Heart right ventricle (tissue), 16 donors: ENCODE data around the gene FHIT. TPM values are rescaled to one million over a fixed set of nuclear protein-coding genes. Genes with fewer than 3 reads are reported as not detected.
A peak's percentile ranks its signal among the peaks of the same experiment; 100 is the strongest.

Source experiments
- ATAC-seq, 8 donors: fragments of 200-7000 bp; cut with Tn5 transposase; one replicate each; pipeline ENCODE4 v1.9.1; 2020; ENCODE audit warnings: mild to moderate bottlenecking in 8 of 8, moderate library complexity in 8 of 8, moderate number of reproducible peaks in 1 of 8
- DNase-seq, 2 donors: peaks; one replicate each; pipeline ENCODE4 v3.0.0-alpha.2; 2020
- H3K27ac ChIP-seq, 10 donors: fragments of 200-600 bp; sonication (generic) in 2 of 10; one replicate each; pipeline versions ENCODE4 v1.5.0 to v1.8.0; 2020 to 2022; ENCODE audit warnings: mild to moderate bottlenecking in 3 of 10
- H3K27me3 ChIP-seq, 7 donors: fragments of 200-600 bp; one replicate each; pipeline ENCODE4 v1.8.0; 2021 to 2022; ENCODE audit warnings: mild to moderate bottlenecking in 2 of 7
- H3K36me3 ChIP-seq, 9 donors: fragments of 200-600 bp; sonication (generic) in 1 of 9; one replicate each; pipeline versions ENCODE4 v1.5.0 to v1.8.0; 2020 to 2022; ENCODE audit warnings: mild to moderate bottlenecking in 2 of 9
- H3K4me1 ChIP-seq, 9 donors: fragments of 200-600 bp; sonication (generic) in 1 of 9; one replicate each; pipeline versions ENCODE4 v1.5.0 to v1.8.0; 2020 to 2022; ENCODE audit warnings: mild to moderate bottlenecking in 4 of 9
- H3K4me3 ChIP-seq, 10 donors: fragments of 200-600 bp; sonication (generic) in 2 of 10; one replicate each; pipeline versions ENCODE4 v1.5.0 to v1.8.0; 2020 to 2022; ENCODE audit warnings: mild to moderate bottlenecking in 7 of 10, moderate library complexity in 2 of 10
- H3K9me3 ChIP-seq, 11 donors: fragments of 200-600 bp in 10 of 11; sonication (generic) in 2 of 11; one replicate each; pipeline versions ENCODE4 v1.5.0 to v1.8.0; 2013 to 2022; ENCODE audit warnings: mild to moderate bottlenecking in 2 of 11, control low read depth in 1 of 11, moderate library complexity in 1 of 11
- CTCF ChIP-seq, 9 donors: fragments of 200-600 bp; sonication (generic) in 2 of 9; IDR thresholded peaks; one replicate each; pipeline versions ENCODE4 v1.5.0 to v1.8.0; 2021 to 2022; ENCODE audit warnings: antibody characterized with exemption in 9 of 9, mild to moderate bottlenecking in 5 of 9, moderate library complexity in 1 of 9
- WGBS, 2 donors: extraction: QIAGEN DNeasy Blood & Tissue Kit; methylation state at CpG; one replicate each; pipeline ENCODE4 v1.1.7; 2013; ENCODE audit warnings: inconsistent platforms in 1 of 2; 5-methylcytosine and 5-hydroxymethylcytosine counted together
- intact Hi-C, 10 donors: fragments of 100-400 bp; cut with DNase I; formaldehyde crosslinking; loops; one replicate each; pipeline versions ENCODE4 v1.11.1 to v1.14.2; 2022
- polyA plus RNA-seq, 2 donors: library from polyadenylated mRNA; stranded (reverse); fragments of 200-250 nt; gene quantifications; one replicate each; pipeline ENCODE4 v1.2.3, GENCODE V29; 2013
- total RNA-seq, 10 donors: library from RNA; stranded (reverse); fragmentation: NEBNext Ultra II Directional in 3 of 10; extraction: Animal tissue kit (Norgen Biotek cat#: 25700) in 3 of 10; gene quantifications; one replicate each; pipeline versions ENCODE4 v1.2.1 to v1.2.4, GENCODE V29; 2021 to 2023
- donor health status: Arrhythmogenic right ventricular cardiomyopathy.
- donor health status: ischemic (EF 13 %, LVEDD 7.1; RV severe dilation, severe dysfunction).
- donor health status: healthy with polysubstance abuse.
- donor health status: DM: no; HTN: yes; CAD: no.
- donor health status: DM: no; HTN: no; CAD: no.
- donor health status: ischemic (EF 25% LVEDD 6.9; RV normal size, moderate dysfunction).
- donor health status: ischemic (EF 25% LVEDD 5.7; RV mildly dilated, moderate dysfunction).
- donor health status: healthy.
- donor health status: DM: yes; HTN: yes; CAD: no.
- donor health status: Ischemic cardiomyopathy.
- donor health status: ischemic (EF 35%, LVEDD 5.7; RV mildly dilated, moderate dysfunction).
- donor health status: nonischemic (EF 11% LVEDD 7.7; RV severe dilation, severe dysfunction).
- donor health status: DM: yes; HTN: yes; CAD: no.
- donor health status: PGD.
- donor health status: ischemic (EF 29% LVEDD 5.4; RV normal size, mild dysfunction).
- donor health status: nonischemic (EF 23%, LVEDD 6.1; RV moderate dilation, normal function).

Gene FHIT
- total and polyA plus RNA-seq, 12 donors, result 4.7 to 25.5 (median 18.3) TPM

- Histone ChIP-seq H3K27ac (no peak overlapping the region), H3K27me3 (no peaks in the 10 kb centered on the region), H3K4me3 (no peak overlapping the region), H3K4me1 (peaks cover 0 to 3% (median 0%) of the 10 kb centered on the region in 9 donors), H3K9me3 (no peaks in the 10 kb centered on the region), H3K36me3 (no peaks in the 10 kb centered on the region)
- no peak for ATAC-seq
- no peak for DNase-seq
- TF ChIP-seq CTCF (IDR thresholded peaks at IDR 0.05), result no peak
- WGBS, 2 donors, result 66 to 77% methylated on average over 6 of the region's 6 CpGs
- intact Hi-C loops, result loop anchor here in 1 of 10 donors (10.0 kb wide), 1 partner anchor 648 kb away; no protein-coding TSS in a partner anchor
Measured at GRCh38 chr3:59862686-59863085, 1388.6 kb downstream of the FHIT start.

GRCh38 chr3:59857589-59858346 lies 1393.5 kb downstream of the FHIT start:
- Histone ChIP-seq H3K27me3 (no peaks in the 10 kb centered on the region), H3K9me3 (no peaks in the 10 kb centered on the region), H3K36me3 (no peaks in the 10 kb centered on the region), H3K4me3 (peak overlapping the region in 1 of 10 donors; percentile 24), H3K27ac (no peak overlapping the region), H3K4me1 (peaks cover 0 to 7% (median 0%) of the 10 kb centered on the region in 9 donors)
- 25 to 29% methylated on average over 7 of the region's 7 CpGs for WGBS, 2 donors
- ATAC-seq (peak in 7 of 8 donors; percentile 89 to 97 (median 94)), DNase-seq (peak; percentile 78 to 80)
- TF ChIP-seq CTCF (IDR thresholded peaks at IDR 0.05), result peak; percentile 77 to 96 (median 90)
- intact Hi-C loops, result loop anchor here (1.0 to 10.0 kb wide), 16 partner anchors 155 to 1213 kb away; no protein-coding TSS in a partner anchor

GRCh38 chr3:59856934-59857460 lies 1394.3 kb downstream of the FHIT start:
- Histone ChIP-seq H3K27ac (no peak overlapping the region), H3K4me1 (peaks cover 0 to 7% (median 0%) of the 10 kb centered on the region in 9 donors), H3K36me3 (no peaks in the 10 kb centered on the region), H3K27me3 (no peaks in the 10 kb centered on the region), H3K9me3 (no peaks in the 10 kb centered on the region), H3K4me3 (no peak overlapping the region)
- 57 to 65% methylated on average over 7 of the region's 7 CpGs for WGBS, 2 donors
- DNase-seq (no peak), ATAC-seq (no peak)
- TF ChIP-seq CTCF (IDR thresholded peaks at IDR 0.05), result no peak
- intact Hi-C loops, result loop anchor here (1.0 to 10.0 kb wide), 16 partner anchors 155 to 1212 kb away; no protein-coding TSS in a partner anchor

- ATAC-seq, result no peak
- intact Hi-C loops, result loop anchor here in 6 of 10 donors (10.0 kb wide), 6 partner anchors 249 to 1209 kb away; no protein-coding TSS in a partner anchor
- Histone ChIP-seq H3K27ac (no peak overlapping the region), H3K4me3 (no peak overlapping the region), H3K9me3 (no peaks in the 10 kb centered on the region), H3K4me1 (peaks cover 0 to 7% (median 0%) of the 10 kb centered on the region in 9 donors), H3K27me3 (no peaks in the 10 kb centered on the region), H3K36me3 (no peaks in the 10 kb centered on the region)
- DNase-seq, result no peak
- WGBS, 2 donors, result 69 to 74% methylated on average over 12 of the region's 12 CpGs
- no peak for TF ChIP-seq CTCF (IDR thresholded peaks at IDR 0.05)
Measured at GRCh38 chr3:59854061-59854709, 1397.1 kb downstream of the FHIT start.
